OCI-LY7 (cell line): ENCODE measurements around the gene ETV3L. TPM values are rescaled to one million over a fixed set of nuclear protein-coding genes. Genes with fewer than 3 reads are reported as not detected.

Experiments
- BruUV-seq: library from RNA; stranded (reverse); fragments of 400-500 nt; replicated peaks from 2 replicates; lab custom pipeline; 2021; lab: Mats Ljungman, UMichigan
- CTCF ChIA-PET: fragments of 300-600 bp; sonication (Branson Sonifier 250); formaldehyde crosslinking; loops from one replicate; lab custom pipeline; 2022; ENCODE audit warnings: antibody characterized with exemption; ENCODE audit not compliant: unreplicated experiment; lab: Charles Lee
- POLR2A ChIA-PET: fragments of 300-600 bp; sonication (Branson Sonifier 250); formaldehyde crosslinking; loops from one replicate; lab custom pipeline; 2022; ENCODE audit warnings: antibody characterized with exemption; lab: Charles Lee
- DNase-seq: peaks from one replicate; pipeline ENCODE4 v3.0.0-alpha.2; 2015; ENCODE audit warnings: low spot score
- H2AFZ ChIP-seq: fragments of 200-600 bp; sonication (generic), shearing (Covaris generic); 2 replicates; pipeline ENCODE4 v1.6.1; 2014; ENCODE audit warnings: mild to moderate bottlenecking, antibody characterized with exemption, low read length, moderate library complexity
- H3K27ac ChIP-seq: fragments of 200-600 bp; sonication (generic); 2 replicates; pipeline ENCODE4 v1.5.1; 2014; ENCODE audit warnings: mixed run types, low read depth, mild to moderate bottlenecking, moderate library complexity, low read length, inconsistent platforms; ENCODE audit not compliant: poor library complexity, severe bottlenecking
- H3K36me3 ChIP-seq: fragments of 200-600 bp; sonication (generic); 2 replicates; pipeline ENCODE4 v1.6.1; 2014; ENCODE audit warnings: mild to moderate bottlenecking, antibody characterized with exemption, low read length, moderate library complexity, mixed read lengths; ENCODE audit not compliant: insufficient read depth
- H3K4me1 ChIP-seq: fragments of 200-600 bp; sonication (generic); 2 replicates; pipeline ENCODE4 v1.5.1; 2014; ENCODE audit warnings: mild to moderate bottlenecking, low read length; ENCODE audit not compliant: insufficient read depth, poor library complexity, severe bottlenecking
- H3K4me2 ChIP-seq: fragments of 200-600 bp; sonication (generic); 2 replicates; pipeline ENCODE4 v1.6.1; 2014; ENCODE audit warnings: mild to moderate bottlenecking, low read length
- H3K4me3 ChIP-seq: fragments of 200-600 bp; sonication (generic); 2 replicates; pipeline ENCODE4 v1.5.1; 2014; ENCODE audit warnings: mild to moderate bottlenecking, low read depth, low read length; ENCODE audit not compliant: poor library complexity, severe bottlenecking
- H3K79me2 ChIP-seq: fragments of 200-600 bp; sonication (generic); 2 replicates; pipeline ENCODE4 v1.6.1; 2016; ENCODE audit warnings: low read depth, mild to moderate bottlenecking, low read length, moderate library complexity, mixed read lengths; ENCODE audit not compliant: insufficient read depth
- H3K9me2 ChIP-seq: fragments of 200-600 bp; sonication (generic); 2 replicates; pipeline ENCODE4 v1.6.1; 2016; ENCODE audit warnings: mild to moderate bottlenecking, low read length, mixed read lengths; ENCODE audit not compliant: insufficient read depth
- H3K9me3 ChIP-seq: fragments of 200-600 bp; sonication (generic); 2 replicates; pipeline ENCODE4 v1.6.1; 2014; ENCODE audit warnings: mild to moderate bottlenecking, mixed run types, low read length, mixed read lengths
- H4K20me1 ChIP-seq: fragments of 200-600 bp; sonication (generic); 2 replicates; pipeline ENCODE4 v1.6.1; 2014; ENCODE audit warnings: mild to moderate bottlenecking, antibody characterized with exemption, low read length, moderate library complexity, mixed read lengths; ENCODE audit not compliant: insufficient read depth
- CTCF ChIP-seq: fragments of 200-600 bp; sonication (generic); conservative IDR thresholded peaks from 2 replicates; pipeline ENCODE4 v1.5.1; 2014; ENCODE audit warnings: mild to moderate bottlenecking, antibody characterized with exemption, low read length, moderate library complexity, mixed read lengths
- EZH2phosphoT487 ChIP-seq: fragments of 200-600 bp; sonication (generic); IDR thresholded peaks from 2 replicates; pipeline ENCODE4 v1.6.1; 2018; ENCODE audit warnings: low read depth, borderline replicate concordance, mild to moderate bottlenecking, mixed run types, antibody characterized with exemption, low read length, moderate library complexity, mixed read lengths
- intact Hi-C: fragments of 100-400 bp; cut with micrococcal nuclease; formaldehyde crosslinking; loops from one replicate; pipeline ENCODE4 v1.10.0; 2022; ENCODE audit not compliant: unreplicated experiment
- total RNA-seq, 2 experiments: library from RNA; depleted of rRNA in 1 of 2; stranded (reverse); fragments of >200 nt in 1 of 2; shearing (Covaris generic) in 1 of 2; gene quantifications; 2 replicates each; pipeline ENCODE4 v1.2.3, GENCODE V29; 2014 to 2022

The ETV3L gene
- total RNA-seq, 2 experiments from 2014 or later: not detected

GRCh38 chr1:157043685-157044084 is 55.9 kb downstream of the ETV3L start:
- no peak overlapping the region for H3K4me3 ChIP-seq
- H3K36me3 ChIP-seq: no peaks in the 10 kb centered on the region
- no peak overlapping the region for H3K27ac ChIP-seq
- BruUV-seq: no TSS peak
- H3K9me2 ChIP-seq: no peaks in the 10 kb centered on the region
- ChIA-PET POLR2A (interaction anchor here (0.6 kb wide), 1 partner anchor 1736 kb away, joined by 5 read pairs; no protein-coding TSS in a partner anchor), CTCF (no interaction called here)
- H3K9me3 ChIP-seq: no peaks in the 10 kb centered on the region
- no peaks in the 10 kb centered on the region for H4K20me1 ChIP-seq
- DNase-seq: no peak
- no peaks in the 10 kb centered on the region for H3K4me1 ChIP-seq
- TF ChIP-seq EZH2phosphoT487: no peak
- TF ChIP-seq CTCF: no peak
- H3K79me2 ChIP-seq: no peaks in the 10 kb centered on the region
- no peak overlapping the region for H2AFZ ChIP-seq
- no peak overlapping the region for H3K4me2 ChIP-seq
- intact Hi-C loops: no loop called here

GRCh38 chr1:157042846-157043245 is 56.8 kb downstream of the ETV3L start:
- Histone ChIP-seq H3K9me2 (no peaks in the 10 kb centered on the region), H4K20me1 (no peaks in the 10 kb centered on the region), H3K4me3 (no peak overlapping the region), H3K4me2 (no peak overlapping the region), H3K79me2 (no peaks in the 10 kb centered on the region), H3K9me3 (no peaks in the 10 kb centered on the region), H3K36me3 (no peaks in the 10 kb centered on the region), H2AFZ (no peak overlapping the region), H3K4me1 (no peaks in the 10 kb centered on the region), H3K27ac (no peak overlapping the region)
- intact Hi-C loops: no loop called here
- POLR2A ChIA-PET: no interaction called here
- no peak for TF ChIP-seq EZH2phosphoT487
- TF ChIP-seq CTCF: no peak
- no peak for DNase-seq
- BruUV-seq: no TSS peak
- CTCF ChIA-PET: no interaction called here

Other genes starting within 250 kb of the ETV3L start
- not detected in 2 replicates for gene INSRR, start 240.7 kb downstream of the ETV3L start, total RNA-seq (2014; rRNA removed; shearing (Covaris generic))
- gene INSRR, start 240.7 kb downstream of the ETV3L start, total RNA-seq (2022): not detected in 2 replicates
- gene NTRK1, start 238.9 kb downstream of the ETV3L start, total RNA-seq (2014; rRNA removed; shearing (Covaris generic)): not detected in 2 replicates
- not detected in 2 replicates for gene NTRK1, start 238.9 kb downstream of the ETV3L start, total RNA-seq (2022)
- gene PEAR1, start 206.1 kb downstream of the ETV3L start, total RNA-seq (2014; rRNA removed; shearing (Covaris generic)): not detected in 2 replicates
- gene PEAR1, start 206.1 kb downstream of the ETV3L start, total RNA-seq (2022): not detected in 2 replicates
- not detected in 2 replicates for gene LRRC71, start 179.2 kb downstream of the ETV3L start, total RNA-seq (2014; rRNA removed; shearing (Covaris generic))
- gene LRRC71, start 179.2 kb downstream of the ETV3L start, total RNA-seq (2022): not detected in 2 replicates
- 1.5 and 1.8 TPM in 2 replicates for gene ARHGEF11, start 54.1 kb downstream of the ETV3L start, total RNA-seq (2014; rRNA removed; shearing (Covaris generic))
- gene ARHGEF11, start 54.1 kb downstream of the ETV3L start, total RNA-seq (2022): 3.4 and 3.8 TPM in 2 replicates
- 11.1 and 12.0 TPM in 2 replicates for gene ETV3, start 38.6 kb upstream of the ETV3L start, total RNA-seq (2014; rRNA removed; shearing (Covaris generic))
- gene ETV3, start 38.6 kb upstream of the ETV3L start, total RNA-seq (2022): 18.3 and 20.4 TPM in 2 replicates